Endothelial cell of umbilical vein (primary cell): ENCODE measurements around the gene GALNT2. TPM values are rescaled to one million over a fixed set of nuclear protein-coding genes. Genes with fewer than 3 reads are reported as not detected.

Experiments used
- BruUV-seq: library from RNA; stranded (reverse); fragments of 400-500 nt; replicated peaks from 2 replicates; lab custom pipeline; 2021; lab: Mats Ljungman, UMichigan
- CTCF ChIA-PET: fragments of 300-600, 350-600 bp; sonication (Branson Sonifier 250); formaldehyde crosslinking; loops from one replicate; lab custom pipeline; 2021; ENCODE audit warnings: antibody characterized with exemption, inconsistent platforms; lab: Charles Lee
- POLR2A ChIA-PET: fragments of 300-600, 350-600 bp; sonication (Branson Sonifier 250); formaldehyde crosslinking; loops from one replicate; lab custom pipeline; 2021; ENCODE audit warnings: antibody characterized with exemption, inconsistent platforms; lab: Charles Lee
- DNase-seq: peaks from one replicate; pipeline ENCODE4 v3.0.0-alpha.2; 2011; ENCODE audit warnings: low read depth, low spot score
- FAIRE-seq: peaks from 2 replicates; lab custom pipeline; 2011; peaks lifted over from hg19 to GRCh38; lab: Jason Lieb, UNC
- H2AFZ ChIP-seq: 2 replicates; pipeline ENCODE4 v1.6.0; 2012; ENCODE audit warnings: low read depth, low read length, control low read depth, inconsistent platforms
- H3K27ac ChIP-seq: 2 replicates; pipeline ENCODE4 v1.5.1; 2011; ENCODE audit warnings: low read depth, mild to moderate bottlenecking, control low read depth, low read length, moderate library complexity; ENCODE audit not compliant: insufficient read depth
- H3K27me3 ChIP-seq, 2 experiments: 2 replicates each; pipeline versions ENCODE4 v1.6.0 to v1.6.1; 2011; ENCODE audit warnings: low read length in 2 of 2, mixed read lengths in 1 of 2; ENCODE audit not compliant: control insufficient read depth in 2 of 2, insufficient read depth in 2 of 2
- H3K36me3 ChIP-seq, 2 experiments: 2 replicates in 1 of 2; 3 replicates in 1 of 2; pipeline ENCODE4 v1.5.1; 2011; ENCODE audit warnings: low read length in 2 of 2, mild to moderate bottlenecking in 1 of 2, moderate library complexity in 1 of 2; ENCODE audit not compliant: control insufficient read depth in 2 of 2, insufficient read depth in 2 of 2; ENCODE audit errors: extremely low read depth in 1 of 2
- H3K4me1 ChIP-seq: 3 replicates; pipeline ENCODE4 v1.5.1; 2011; ENCODE audit warnings: mild to moderate bottlenecking, low read length; ENCODE audit not compliant: control insufficient read depth, insufficient read depth; ENCODE audit errors: extremely low read depth
- H3K4me2 ChIP-seq: 2 replicates; pipeline ENCODE4 v1.6.1; 2011; ENCODE audit warnings: low read length, control low read depth, mixed read lengths; ENCODE audit not compliant: insufficient read depth
- H3K4me3 ChIP-seq, 3 experiments: fragments of 200-600 bp in 1 of 3; sonication (generic), shearing (Covaris generic) in 1 of 3; replicated peaks in 1 of 3; 2 replicates each; pipeline ENCODE4 v1.5.1; 2011 to 2016; ENCODE audit warnings: control low read depth in 3 of 3, low read length in 3 of 3, mild to moderate bottlenecking in 2 of 3, inconsistent platforms in 1 of 3, low read depth in 1 of 3, moderate library complexity in 1 of 3; ENCODE audit not compliant: insufficient read depth in 1 of 3
- H3K79me2 ChIP-seq: 2 replicates; pipeline ENCODE4 v1.6.0; 2012; ENCODE audit warnings: low read length, inconsistent platforms; ENCODE audit not compliant: control insufficient read depth, insufficient read depth
- H3K9ac ChIP-seq: replicated peaks from 2 replicates; pipeline ENCODE3; 2011; ENCODE audit warnings: low read length, control low read depth; ENCODE audit not compliant: insufficient read depth; ENCODE audit errors: extremely low read depth
- H3K9me1 ChIP-seq: replicated peaks from 3 replicates; pipeline ENCODE4 v1.6.0; 2011; ENCODE audit warnings: mild to moderate bottlenecking, low read length; ENCODE audit not compliant: control insufficient read depth, insufficient read depth; ENCODE audit errors: extremely low read depth
- H3K9me3 ChIP-seq: replicated peaks from 2 replicates; pipeline ENCODE4 v1.5.1; 2012; ENCODE audit warnings: low read length, inconsistent platforms; ENCODE audit not compliant: control insufficient read depth, insufficient read depth
- H4K20me1 ChIP-seq: replicated peaks from 2 replicates; pipeline ENCODE3; 2011; ENCODE audit warnings: mild to moderate bottlenecking, low read length; ENCODE audit not compliant: control insufficient read depth, insufficient read depth; ENCODE audit errors: extremely low read depth
- EZH2 ChIP-seq: IDR thresholded peaks from 2 replicates; pipeline ENCODE4 v1.6.1; 2012; ENCODE audit warnings: borderline replicate concordance, low read depth, mild to moderate bottlenecking, moderate library complexity, low read length, inconsistent platforms; ENCODE audit not compliant: severe bottlenecking
- FOS ChIP-seq: IDR thresholded peaks from 2 replicates; pipeline ENCODE4 v1.6.1; 2011; ENCODE audit warnings: mild to moderate bottlenecking, low read length, moderate library complexity, borderline replicate concordance; ENCODE audit not compliant: insufficient read depth
- GATA2 ChIP-seq: IDR thresholded peaks from 2 replicates; pipeline ENCODE4 v1.7.0; 2011; ENCODE audit warnings: low read depth, mild to moderate bottlenecking, moderate library complexity, mixed read lengths, low read length; ENCODE audit not compliant: insufficient read length, insufficient read depth
- JUN ChIP-seq: IDR thresholded peaks from 2 replicates; pipeline ENCODE4 v1.6.1; 2011; ENCODE audit warnings: borderline replicate concordance, low read depth; ENCODE audit not compliant: insufficient read length, insufficient read depth
- MYC ChIP-seq: IDR thresholded peaks from one replicate; pipeline ENCODE4 v1.6.1; 2011; ENCODE audit warnings: mild to moderate bottlenecking, low read depth, low read length
- POLR2A ChIP-seq: IDR thresholded peaks from 2 replicates; pipeline ENCODE4 v1.6.1; 2012; ENCODE audit warnings: low read depth, mild to moderate bottlenecking, control low read depth, low read length
- POLR2AphosphoS5 ChIP-seq: IDR thresholded peaks from 2 replicates; pipeline ENCODE4 v1.6.1; 2012; ENCODE audit warnings: low read depth, mild to moderate bottlenecking, control low read depth, low read length, moderate library complexity; ENCODE audit not compliant: insufficient read depth
- dilution Hi-C: fragments of 300-500 bp; cut with MboI; formaldehyde crosslinking; loops from one replicate; pipeline ENCODE4 v1.15.0; 2019; ENCODE audit warnings: low sequenced_read_pairs; ENCODE audit not compliant: extremely low pct_ligation_motif_present
- intact Hi-C: fragments of 100-400 bp; cut with micrococcal nuclease; formaldehyde crosslinking; loops from one replicate; pipeline ENCODE4 v1.10.0; 2022
- polyA plus RNA-seq, 4 experiments: library from polyadenylated mRNA; depleted of rRNA in 3 of 4; stranded (reverse) in 3 of 4; unstranded in 1 of 4; fragments of >200 nt; gene quantifications; 2 replicates each; pipeline versions ENCODE4 v1.2.1 to v1.2.3, GENCODE V29; 2011 to 2012; ENCODE audit warnings: missing spikeins in 1 of 4
- total RNA-seq: library from RNA; stranded (reverse); gene quantifications from 2 replicates; pipeline ENCODE4 v1.2.3, GENCODE V29; 2021
- TF ChIP-seq, protein P1 (sequence below): IDR thresholded peaks from 2 replicates; pipeline ENCODE4 v1.6.1; 2011; ENCODE audit not compliant: insufficient read depth, insufficient read length
- TF ChIP-seq, protein P2 (sequence below), 2 donors: IDR thresholded peaks; 1 replicate in 1 of 2; 2 replicates in 1 of 2; pipeline ENCODE4 v1.5.1; 2011; ENCODE audit warnings: low read length in 2 of 2, mild to moderate bottlenecking in 2 of 2, moderate library complexity in 2 of 2, control low read depth in 1 of 2, inconsistent platforms in 1 of 2, low read depth in 1 of 2; ENCODE audit not compliant: insufficient read depth in 1 of 2; ENCODE audit errors: extremely low read depth in 1 of 2

The GALNT2 gene
- total and polyA plus RNA-seq, 2 donors (not counting 3 experiments of a cell fraction or from before 2014, with no cell fraction given): 56.3 to 77.5 TPM

DNA sequence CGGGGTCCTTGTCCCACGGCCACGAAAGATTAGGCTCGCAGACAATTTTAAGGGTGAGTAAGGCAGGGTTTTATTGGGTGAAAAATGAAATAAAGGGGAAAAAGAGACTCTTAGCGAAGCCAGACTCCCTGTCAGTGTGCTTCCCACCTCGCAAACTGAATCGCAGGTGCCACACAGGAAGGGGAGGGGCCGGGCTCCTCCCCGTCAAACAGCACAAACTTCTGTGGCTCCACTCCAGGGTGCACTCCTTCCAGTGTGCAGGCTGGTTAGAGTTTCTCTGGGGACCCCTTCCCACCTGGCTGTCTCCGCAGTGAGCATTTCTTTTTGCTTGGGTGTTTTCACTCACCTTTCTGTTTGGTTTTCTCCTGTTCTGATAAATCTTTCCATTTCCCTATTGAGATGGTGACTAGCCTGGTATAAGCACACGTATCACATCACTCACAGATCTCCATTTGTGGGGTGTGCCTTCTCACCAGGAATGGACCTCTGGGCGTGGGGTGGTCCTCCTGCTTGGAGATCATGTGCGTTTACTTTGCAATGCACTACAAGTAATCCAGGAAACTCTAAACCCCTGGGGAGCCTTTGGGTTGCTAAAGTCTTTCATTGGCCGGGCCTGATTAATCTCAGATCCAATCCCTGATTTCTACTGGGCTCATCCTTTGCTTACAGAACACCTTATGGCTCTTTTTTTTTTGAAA lies 37.6 kb upstream of the GALNT2 start:
- intact Hi-C loops (no loop called here), dilution Hi-C loops (no loop called here)
- H3K27ac ChIP-seq: no peak overlapping the region
- no peaks in the 10 kb centered on the region for H3K36me3 ChIP-seq
- no peaks in the 10 kb centered on the region for H3K79me2 ChIP-seq
- H3K9me3 ChIP-seq: no peaks in the 10 kb centered on the region
- H3K9ac ChIP-seq: no peak overlapping the region
- TF ChIP-seq EZH2: no peak
- TF ChIP-seq POLR2A: no peak
- TF ChIP-seq JUN: no peak
- no peak for TF ChIP-seq POLR2AphosphoS5
- TF ChIP-seq MYC: no peak
- TF ChIP-seq, protein P1, sequence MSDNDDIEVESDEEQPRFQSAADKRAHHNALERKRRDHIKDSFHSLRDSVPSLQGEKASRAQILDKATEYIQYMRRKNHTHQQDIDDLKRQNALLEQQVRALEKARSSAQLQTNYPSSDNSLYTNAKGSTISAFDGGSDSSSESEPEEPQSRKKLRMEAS: no peak
- no peak for TF ChIP-seq GATA2
- TF ChIP-seq, protein P2, sequence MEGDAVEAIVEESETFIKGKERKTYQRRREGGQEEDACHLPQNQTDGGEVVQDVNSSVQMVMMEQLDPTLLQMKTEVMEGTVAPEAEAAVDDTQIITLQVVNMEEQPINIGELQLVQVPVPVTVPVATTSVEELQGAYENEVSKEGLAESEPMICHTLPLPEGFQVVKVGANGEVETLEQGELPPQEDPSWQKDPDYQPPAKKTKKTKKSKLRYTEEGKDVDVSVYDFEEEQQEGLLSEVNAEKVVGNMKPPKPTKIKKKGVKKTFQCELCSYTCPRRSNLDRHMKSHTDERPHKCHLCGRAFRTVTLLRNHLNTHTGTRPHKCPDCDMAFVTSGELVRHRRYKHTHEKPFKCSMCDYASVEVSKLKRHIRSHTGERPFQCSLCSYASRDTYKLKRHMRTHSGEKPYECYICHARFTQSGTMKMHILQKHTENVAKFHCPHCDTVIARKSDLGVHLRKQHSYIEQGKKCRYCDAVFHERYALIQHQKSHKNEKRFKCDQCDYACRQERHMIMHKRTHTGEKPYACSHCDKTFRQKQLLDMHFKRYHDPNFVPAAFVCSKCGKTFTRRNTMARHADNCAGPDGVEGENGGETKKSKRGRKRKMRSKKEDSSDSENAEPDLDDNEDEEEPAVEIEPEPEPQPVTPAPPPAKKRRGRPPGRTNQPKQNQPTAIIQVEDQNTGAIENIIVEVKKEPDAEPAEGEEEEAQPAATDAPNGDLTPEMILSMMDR (IDR thresholded peaks at IDR 0.05; ENCODE audit: extremely low read depth in 1 of 2, insufficient read depth in 1 of 2, low read depth in 1 of 2, low read length in 2 of 2): no peak
- no peak for TF ChIP-seq FOS
- H2AFZ ChIP-seq: no peak overlapping the region
- CTCF ChIA-PET: no interaction called here
- no peak overlapping the region for H3K4me3 ChIP-seq
- H3K4me2 ChIP-seq: no peak overlapping the region
- POLR2A ChIA-PET: no interaction called here
- no TSS peak for BruUV-seq
- no peaks in the 10 kb centered on the region for H3K4me1 ChIP-seq
- no peak for FAIRE-seq
- no peaks in the 10 kb centered on the region for H3K27me3 ChIP-seq
- no peaks in the 10 kb centered on the region for H4K20me1 ChIP-seq
- H3K9me1 ChIP-seq: no peaks in the 10 kb centered on the region
- no peak for DNase-seq
